Stomach (tissue), 4 donors: ENCODE results near the gene EEF1A2.

ENCODE experiments used
- CTCF ChIP-seq, 7 experiments: fragments of 450-650 bp in 4 of 7; fragments of 200-600 bp in 3 of 7; sonication (generic) in 3 of 7; IDR thresholded peaks; one replicate each; pipeline ENCODE4 v1.5.1; 2016 to 2019; ENCODE audit warnings: antibody characterized with exemption in 7 of 7, control low read depth in 2 of 7, mild to moderate bottlenecking in 1 of 7
- POLR2AphosphoS5 ChIP-seq, 3 donors: sonication (generic); formaldehyde crosslinking; IDR thresholded peaks; one replicate each; pipeline ENCODE4 v1.6.1; 2016; ENCODE audit warnings: antibody characterized with exemption in 3 of 3

GRCh38 chr20:63544958-63545516, 46.2 kb upstream of the EEF1A2 start:
- no peak for TF ChIP-seq CTCF (IDR thresholded peaks at IDR 0.05)
- peak in 1 of 3 donors; percentile 8 for TF ChIP-seq POLR2AphosphoS5 (IDR thresholded peaks at IDR 0.05)
